Activated naive CD8-positive, alpha-beta T cell (primary cell): ENCODE data around the gene ZEB2.

Source experiments
- H3K27ac Mint-ChIP-seq: one replicate; pipeline ENCODE4 v1.8.0; 2021; ENCODE audit warnings: mixed read lengths
- H3K27me3 Mint-ChIP-seq: one replicate; pipeline ENCODE4 v1.8.0; 2021; ENCODE audit warnings: mixed read lengths
- H3K36me3 Mint-ChIP-seq: one replicate; pipeline ENCODE4 v1.8.0; 2021; ENCODE audit warnings: mixed read lengths
- H3K4me1 Mint-ChIP-seq: one replicate; pipeline ENCODE4 v1.8.0; 2021; ENCODE audit warnings: low read depth, mixed read lengths
- H3K4me3 Mint-ChIP-seq: one replicate; pipeline ENCODE4 v1.8.0; 2021; ENCODE audit warnings: mild to moderate bottlenecking, mixed read lengths
- H3K9me3 Mint-ChIP-seq: one replicate; pipeline ENCODE4 v1.8.0; 2021; ENCODE audit warnings: low read depth, mixed read lengths

The ZEB2 gene

GRCh38 chr2:144511937-144512336 lies 8.0 kb downstream of the ZEB2 start:
- no peaks in the 10 kb centered on the region for H3K9me3 Mint-ChIP-seq
- no peak overlapping the region for H3K4me3 Mint-ChIP-seq
- H3K36me3 Mint-ChIP-seq: peaks cover 3% of the 10 kb centered on the region
- peaks cover 22% of the 10 kb centered on the region for H3K27me3 Mint-ChIP-seq
- H3K27ac Mint-ChIP-seq: no peak overlapping the region
- H3K4me1 Mint-ChIP-seq: peaks cover 17% of the 10 kb centered on the region

GRCh38 chr2:144511226-144511810 lies 8.6 kb downstream of the ZEB2 start:
- H3K27ac Mint-ChIP-seq: no peak overlapping the region
- no peak overlapping the region for H3K4me3 Mint-ChIP-seq
- H3K4me1 Mint-ChIP-seq: peaks cover 17% of the 10 kb centered on the region
- H3K9me3 Mint-ChIP-seq: no peaks in the 10 kb centered on the region
- H3K36me3 Mint-ChIP-seq: peaks cover 3% of the 10 kb centered on the region
- peaks cover 22% of the 10 kb centered on the region for H3K27me3 Mint-ChIP-seq

GRCh38 chr2:144510294-144510991 lies 9.5 kb downstream of the ZEB2 start:
- no peak overlapping the region for H3K27ac Mint-ChIP-seq
- H3K27me3 Mint-ChIP-seq: peaks cover 22% of the 10 kb centered on the region
- peaks cover 16% of the 10 kb centered on the region for H3K4me1 Mint-ChIP-seq
- H3K9me3 Mint-ChIP-seq: no peaks in the 10 kb centered on the region
- peak overlapping the region; percentile 51 for H3K4me3 Mint-ChIP-seq
- peaks cover 3% of the 10 kb centered on the region for H3K36me3 Mint-ChIP-seq

GRCh38 chr2:144509879-144510221 lies 10.1 kb downstream of the ZEB2 start:
- H3K9me3 Mint-ChIP-seq: no peaks in the 10 kb centered on the region
- H3K27ac Mint-ChIP-seq: no peak overlapping the region
- peaks cover 3% of the 10 kb centered on the region for H3K36me3 Mint-ChIP-seq
- peaks cover 16% of the 10 kb centered on the region for H3K4me1 Mint-ChIP-seq
- no peak overlapping the region for H3K4me3 Mint-ChIP-seq
- peaks cover 22% of the 10 kb centered on the region for H3K27me3 Mint-ChIP-seq

GRCh38 chr2:144509001-144509878 lies 10.7 kb downstream of the ZEB2 start:
- peaks cover 3% of the 10 kb centered on the region for H3K36me3 Mint-ChIP-seq
- H3K27me3 Mint-ChIP-seq: peaks cover 20% of the 10 kb centered on the region

GRCh38 chr2:144508172-144508851 lies 11.6 kb downstream of the ZEB2 start:
- peaks cover 3% of the 10 kb centered on the region for H3K36me3 Mint-ChIP-seq
- peaks cover 11% of the 10 kb centered on the region for H3K4me1 Mint-ChIP-seq

More at GRCh38 chr2:144509001-144509878, 10.7 kb downstream of the ZEB2 start:
- Mint-ChIP-seq H3K27ac (no peak overlapping the region), H3K4me3 (no peak overlapping the region), H3K4me1 (peaks cover 14% of the 10 kb centered on the region), H3K9me3 (no peaks in the 10 kb centered on the region)

GRCh38 chr2:144507441-144508171 lies 12.3 kb downstream of the ZEB2 start:
- H3K27ac Mint-ChIP-seq: no peak overlapping the region
- peaks cover 3% of the 10 kb centered on the region for H3K36me3 Mint-ChIP-seq
- no peak overlapping the region for H3K4me3 Mint-ChIP-seq
- peaks cover 11% of the 10 kb centered on the region for H3K4me1 Mint-ChIP-seq
- peaks cover 6% of the 10 kb centered on the region for H3K27me3 Mint-ChIP-seq
- H3K9me3 Mint-ChIP-seq: no peaks in the 10 kb centered on the region

More at GRCh38 chr2:144508172-144508851, 11.6 kb downstream of the ZEB2 start:
- H3K9me3 Mint-ChIP-seq: no peaks in the 10 kb centered on the region
- no peak overlapping the region for H3K4me3 Mint-ChIP-seq
- H3K27me3 Mint-ChIP-seq: peaks cover 12% of the 10 kb centered on the region
- no peak overlapping the region for H3K27ac Mint-ChIP-seq

GRCh38 chr2:144505245-144505831 lies 14.6 kb downstream of the ZEB2 start:
- no peaks in the 10 kb centered on the region for H3K27me3 Mint-ChIP-seq
- H3K27ac Mint-ChIP-seq: no peak overlapping the region
- no peaks in the 10 kb centered on the region for H3K36me3 Mint-ChIP-seq
- H3K4me3 Mint-ChIP-seq: no peak overlapping the region
- H3K4me1 Mint-ChIP-seq: peaks cover 7% of the 10 kb centered on the region
- H3K9me3 Mint-ChIP-seq: no peaks in the 10 kb centered on the region

- H3K36me3 Mint-ChIP-seq: no peaks in the 10 kb centered on the region
- no peaks in the 10 kb centered on the region for H3K9me3 Mint-ChIP-seq
- peaks cover 7% of the 10 kb centered on the region for H3K4me1 Mint-ChIP-seq
- H3K27me3 Mint-ChIP-seq: no peaks in the 10 kb centered on the region
- H3K27ac Mint-ChIP-seq: no peak overlapping the region
- no peak overlapping the region for H3K4me3 Mint-ChIP-seq
Measured at GRCh38 chr2:144504218-144504641, 15.7 kb downstream of the ZEB2 start.

- H3K27me3 Mint-ChIP-seq: no peaks in the 10 kb centered on the region
Measured at GRCh38 chr2:144503242-144503641, 16.7 kb downstream of the ZEB2 start.

GRCh38 chr2:144502369-144502768 lies 17.6 kb downstream of the ZEB2 start:
- Mint-ChIP-seq H3K36me3 (no peaks in the 10 kb centered on the region), H3K4me3 (no peak overlapping the region), H3K9me3 (no peaks in the 10 kb centered on the region), H3K4me1 (peaks cover 7% of the 10 kb centered on the region), H3K27ac (no peak overlapping the region), H3K27me3 (no peaks in the 10 kb centered on the region)

More at GRCh38 chr2:144503242-144503641, 16.7 kb downstream of the ZEB2 start:
- H3K9me3 Mint-ChIP-seq: no peaks in the 10 kb centered on the region
- H3K27ac Mint-ChIP-seq: no peak overlapping the region
- peaks cover 7% of the 10 kb centered on the region for H3K4me1 Mint-ChIP-seq
- H3K36me3 Mint-ChIP-seq: no peaks in the 10 kb centered on the region
- no peak overlapping the region for H3K4me3 Mint-ChIP-seq

GRCh38 chr2:144501627-144502026 lies 18.3 kb downstream of the ZEB2 start:
- Mint-ChIP-seq H3K4me3 (no peak overlapping the region), H3K27me3 (no peaks in the 10 kb centered on the region), H3K9me3 (no peaks in the 10 kb centered on the region), H3K4me1 (peaks cover 7% of the 10 kb centered on the region), H3K27ac (no peak overlapping the region), H3K36me3 (no peaks in the 10 kb centered on the region)

GRCh38 chr2:144501118-144501517 lies 18.8 kb downstream of the ZEB2 start:
- no peak overlapping the region for H3K27ac Mint-ChIP-seq
- peaks cover 7% of the 10 kb centered on the region for H3K4me1 Mint-ChIP-seq
- H3K36me3 Mint-ChIP-seq: no peaks in the 10 kb centered on the region
- H3K27me3 Mint-ChIP-seq: no peaks in the 10 kb centered on the region
- H3K9me3 Mint-ChIP-seq: no peaks in the 10 kb centered on the region
- no peak overlapping the region for H3K4me3 Mint-ChIP-seq

GRCh38 chr2:144500563-144500962 lies 19.4 kb downstream of the ZEB2 start:
- H3K36me3 Mint-ChIP-seq: no peaks in the 10 kb centered on the region
- H3K27me3 Mint-ChIP-seq: no peaks in the 10 kb centered on the region
- no peaks in the 10 kb centered on the region for H3K9me3 Mint-ChIP-seq
- no peak overlapping the region for H3K27ac Mint-ChIP-seq
- H3K4me3 Mint-ChIP-seq: no peak overlapping the region
- H3K4me1 Mint-ChIP-seq: peaks cover 7% of the 10 kb centered on the region
